ENCODE measurements around the gene SPAG16.

Gene SPAG16

DNA sequence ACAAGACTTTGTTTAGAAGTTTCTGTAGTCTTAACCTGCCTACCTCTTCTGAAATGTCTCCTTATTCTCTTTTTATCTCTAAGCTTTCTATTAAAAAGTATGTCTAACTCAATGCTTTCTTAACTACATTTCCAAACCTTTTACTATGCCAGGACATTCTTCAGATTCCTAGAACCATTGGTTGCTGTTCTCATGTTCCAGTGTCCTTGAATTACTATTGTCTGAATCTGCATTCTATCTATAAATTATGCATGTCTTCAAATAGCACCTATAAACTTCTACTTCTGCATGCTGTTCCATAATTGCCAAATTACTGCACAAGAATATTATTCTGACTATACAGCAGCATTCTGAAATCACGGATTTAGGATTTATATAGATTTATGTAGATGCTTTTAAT, 960.6 kb downstream of the SPAG16 start:
- TF ChIP-seq, protein P1, sequence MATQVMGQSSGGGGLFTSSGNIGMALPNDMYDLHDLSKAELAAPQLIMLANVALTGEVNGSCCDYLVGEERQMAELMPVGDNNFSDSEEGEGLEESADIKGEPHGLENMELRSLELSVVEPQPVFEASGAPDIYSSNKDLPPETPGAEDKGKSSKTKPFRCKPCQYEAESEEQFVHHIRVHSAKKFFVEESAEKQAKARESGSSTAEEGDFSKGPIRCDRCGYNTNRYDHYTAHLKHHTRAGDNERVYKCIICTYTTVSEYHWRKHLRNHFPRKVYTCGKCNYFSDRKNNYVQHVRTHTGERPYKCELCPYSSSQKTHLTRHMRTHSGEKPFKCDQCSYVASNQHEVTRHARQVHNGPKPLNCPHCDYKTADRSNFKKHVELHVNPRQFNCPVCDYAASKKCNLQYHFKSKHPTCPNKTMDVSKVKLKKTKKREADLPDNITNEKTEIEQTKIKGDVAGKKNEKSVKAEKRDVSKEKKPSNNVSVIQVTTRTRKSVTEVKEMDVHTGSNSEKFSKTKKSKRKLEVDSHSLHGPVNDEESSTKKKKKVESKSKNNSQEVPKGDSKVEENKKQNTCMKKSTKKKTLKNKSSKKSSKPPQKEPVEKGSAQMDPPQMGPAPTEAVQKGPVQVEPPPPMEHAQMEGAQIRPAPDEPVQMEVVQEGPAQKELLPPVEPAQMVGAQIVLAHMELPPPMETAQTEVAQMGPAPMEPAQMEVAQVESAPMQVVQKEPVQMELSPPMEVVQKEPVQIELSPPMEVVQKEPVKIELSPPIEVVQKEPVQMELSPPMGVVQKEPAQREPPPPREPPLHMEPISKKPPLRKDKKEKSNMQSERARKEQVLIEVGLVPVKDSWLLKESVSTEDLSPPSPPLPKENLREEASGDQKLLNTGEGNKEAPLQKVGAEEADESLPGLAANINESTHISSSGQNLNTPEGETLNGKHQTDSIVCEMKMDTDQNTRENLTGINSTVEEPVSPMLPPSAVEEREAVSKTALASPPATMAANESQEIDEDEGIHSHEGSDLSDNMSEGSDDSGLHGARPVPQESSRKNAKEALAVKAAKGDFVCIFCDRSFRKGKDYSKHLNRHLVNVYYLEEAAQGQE (IDR thresholded peaks at IDR 0.05; ENCODE audit: insufficient read depth in 1 of 2, low read depth in 2 of 2, low read length in 2 of 2): no peak
- TF ChIP-seq TAF1 (IDR thresholded peaks at IDR 0.05; ENCODE audit: borderline replicate concordance, insufficient read depth, low read length) (no peak), POLR2AphosphoS5 (IDR thresholded peaks at IDR 0.05; ENCODE audit: low read depth, low read length) (no peak), SIN3A (IDR thresholded peaks at IDR 0.05; ENCODE audit: borderline replicate concordance, insufficient read depth, low read length) (no peak), FOXP2 (optimal IDR thresholded peaks at IDR 0.05; ENCODE audit: borderline replicate concordance, extremely low read depth, extremely low read length, insufficient read depth) (no peak)

GRCh38 chr2:214246417-214246816, 962.2 kb downstream of the SPAG16 start:
- no peak for TF ChIP-seq TAF1 (IDR thresholded peaks at IDR 0.05; ENCODE audit: borderline replicate concordance, insufficient read depth, low read length)
- TF ChIP-seq FOXP2 (optimal IDR thresholded peaks at IDR 0.05; ENCODE audit: borderline replicate concordance, extremely low read depth, extremely low read length, insufficient read depth): no peak
- no peak for TF ChIP-seq SIN3A (IDR thresholded peaks at IDR 0.05; ENCODE audit: borderline replicate concordance, insufficient read depth, low read length)
- TF ChIP-seq, protein P1 (IDR thresholded peaks at IDR 0.05; ENCODE audit: insufficient read depth in 1 of 2, low read depth in 2 of 2, low read length in 2 of 2): no peak
- TF ChIP-seq POLR2AphosphoS5 (IDR thresholded peaks at IDR 0.05; ENCODE audit: low read depth, low read length): no peak

DNA sequence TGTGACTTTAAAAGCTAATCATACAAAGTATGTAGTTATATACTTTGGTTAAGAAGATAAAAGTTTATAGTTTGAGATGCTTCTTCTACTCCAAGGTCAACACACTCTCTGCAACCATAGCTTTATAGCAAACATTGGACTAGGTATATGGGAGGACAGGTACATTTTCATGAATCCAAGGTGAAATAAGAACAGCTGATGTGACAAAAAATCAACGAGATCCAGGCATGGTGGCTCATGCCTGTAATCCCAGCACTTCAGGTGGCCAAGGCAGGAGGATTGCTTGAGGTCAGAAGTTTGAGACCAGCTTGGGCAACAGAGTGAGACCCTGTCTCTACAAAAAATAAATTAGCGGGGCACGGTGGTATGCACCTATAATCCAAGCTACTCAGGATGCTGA, 963.3 kb downstream of the SPAG16 start:
- TF ChIP-seq POLR2AphosphoS5 (IDR thresholded peaks at IDR 0.05; ENCODE audit: low read depth, low read length): no peak
- no peak for TF ChIP-seq SIN3A (IDR thresholded peaks at IDR 0.05; ENCODE audit: borderline replicate concordance, insufficient read depth, low read length)
- TF ChIP-seq FOXP2 (optimal IDR thresholded peaks at IDR 0.05; ENCODE audit: borderline replicate concordance, extremely low read depth, extremely low read length, insufficient read depth): no peak
- TF ChIP-seq, protein P1 (IDR thresholded peaks at IDR 0.05; ENCODE audit: insufficient read depth in 1 of 2, low read depth in 2 of 2, low read length in 2 of 2): no peak
- no peak for TF ChIP-seq TAF1 (IDR thresholded peaks at IDR 0.05; ENCODE audit: borderline replicate concordance, insufficient read depth, low read length)

DNA sequence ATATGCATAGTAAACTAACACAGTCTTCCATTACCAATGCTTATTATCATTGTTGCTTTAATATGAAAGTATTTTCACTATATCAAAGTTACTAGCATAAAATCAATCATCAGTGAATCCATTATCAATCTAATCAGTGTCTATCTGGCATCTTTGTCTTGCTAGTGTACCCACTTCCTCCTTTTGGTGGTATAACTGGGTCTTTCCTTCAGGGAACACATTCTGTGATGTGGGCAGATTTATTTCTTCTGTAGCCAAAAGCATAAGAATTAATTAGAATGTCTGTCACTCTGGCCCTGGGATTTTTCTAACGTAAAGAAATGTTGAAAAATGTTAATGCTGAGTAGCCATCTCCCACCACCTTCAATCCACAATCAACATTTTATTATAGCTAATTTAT, 970.8 kb downstream of the SPAG16 start:
- TF ChIP-seq FOXP2 (optimal IDR thresholded peaks at IDR 0.05; ENCODE audit: borderline replicate concordance, extremely low read depth, extremely low read length, insufficient read depth): no peak
- no peak for TF ChIP-seq TAF1 (IDR thresholded peaks at IDR 0.05; ENCODE audit: borderline replicate concordance, insufficient read depth, low read length)
- TF ChIP-seq POLR2AphosphoS5 (IDR thresholded peaks at IDR 0.05; ENCODE audit: low read depth, low read length): no peak
- TF ChIP-seq SIN3A (IDR thresholded peaks at IDR 0.05; ENCODE audit: borderline replicate concordance, insufficient read depth, low read length): no peak

- TF ChIP-seq, protein P1 (IDR thresholded peaks at IDR 0.05; ENCODE audit: insufficient read depth in 1 of 2, low read depth in 2 of 2, low read length in 2 of 2): no peak
- TF ChIP-seq FOXP2 (optimal IDR thresholded peaks at IDR 0.05; ENCODE audit: borderline replicate concordance, extremely low read depth, extremely low read length, insufficient read depth): no peak
- TF ChIP-seq SIN3A (IDR thresholded peaks at IDR 0.05; ENCODE audit: borderline replicate concordance, insufficient read depth, low read length): no peak
- TF ChIP-seq POLR2AphosphoS5 (IDR thresholded peaks at IDR 0.05; ENCODE audit: low read depth, low read length): no peak
- no peak for TF ChIP-seq TAF1 (IDR thresholded peaks at IDR 0.05; ENCODE audit: borderline replicate concordance, insufficient read depth, low read length)
Observed at GRCh38 chr2:214261683-214262082, 977.4 kb downstream of the SPAG16 start.
